B cell (primary cell): ENCODE data around the gene CAPN14. TPM values are rescaled to one million over a fixed set of nuclear protein-coding genes. Genes with fewer than 3 reads are reported as not detected.

Experiments
- ATAC-seq: fragments of 200-7000 bp; cut with Tn5 transposase; one replicate; pipeline ENCODE4 v1.10.0; 2021; ENCODE audit warnings: low read depth, mild to moderate bottlenecking, moderate number of reproducible peaks, moderate library complexity
- CTCF ChIA-PET: fragments of 350-600 bp; sonication (Branson Sonifier 250); formaldehyde crosslinking; loops from one replicate; lab custom pipeline; 2021; ENCODE audit warnings: antibody characterized with exemption, inconsistent platforms; lab: Charles Lee
- POLR2A ChIA-PET: fragments of 350-600 bp; sonication (Branson Sonifier 250); formaldehyde crosslinking; loops from one replicate; lab custom pipeline; 2021; ENCODE audit warnings: antibody characterized with exemption; lab: Charles Lee
- DNase-seq: peaks from one replicate; pipeline ENCODE4 v3.0.0; 2013
- H2AFZ ChIP-seq: 2 replicates; pipeline ENCODE4 v1.6.1; 2012; ENCODE audit warnings: mild to moderate bottlenecking, low read depth, low read length; ENCODE audit not compliant: insufficient read depth, poor library complexity, severe bottlenecking
- H3K27ac ChIP-seq, 2 donors: 1 replicate in 1 of 2; 2 replicates in 1 of 2; pipeline ENCODE4 v1.5.1; 2012 to 2013; ENCODE audit warnings: low read length in 2 of 2, mild to moderate bottlenecking in 2 of 2, moderate library complexity in 1 of 2
- H3K27me3 ChIP-seq, 4 experiments: fragments of 200-600 bp in 1 of 4; sonication (generic) in 1 of 4; replicated peaks in 1 of 4; 1 replicate in 2 of 4; 2 replicates in 2 of 4; pipeline versions ENCODE4 v1.6.1 to v1.7.0; 2013 to 2016; ENCODE audit warnings: low read length in 3 of 4, mild to moderate bottlenecking in 2 of 4, mixed read lengths in 1 of 4, moderate library complexity in 1 of 4; ENCODE audit not compliant: insufficient read depth in 4 of 4, control insufficient read depth in 3 of 4; ENCODE audit errors: control extremely low read depth in 1 of 4
- H3K36me3 ChIP-seq, 2 experiments: replicated peaks in 1 of 2; 1 replicate in 1 of 2; 2 replicates in 1 of 2; pipeline versions ENCODE4 v1.6.1 to v1.7.1; 2013; ENCODE audit warnings: low read length in 1 of 2; ENCODE audit not compliant: insufficient read depth in 2 of 2, control insufficient read depth in 1 of 2; ENCODE audit errors: control extremely low read depth in 1 of 2, extremely low read depth in 1 of 2
- H3K4me1 ChIP-seq, 2 donors: fragments of 200-600 bp in 1 of 2; sonication (generic) in 1 of 2; 1 replicate in 1 of 2; 2 replicates in 1 of 2; pipeline versions ENCODE4 v1.5.1 to v1.6.1; 2013 to 2017; ENCODE audit warnings: low read length in 2 of 2; ENCODE audit not compliant: control insufficient read depth in 2 of 2, insufficient read depth in 2 of 2
- H3K4me2 ChIP-seq: replicated peaks from 2 replicates; pipeline ENCODE3; 2012; ENCODE audit warnings: mild to moderate bottlenecking, low read depth, low read length; ENCODE audit not compliant: poor library complexity, severe bottlenecking
- H3K4me3 ChIP-seq, 5 experiments: fragments of 200-600 bp in 1 of 5; sonication (generic) in 1 of 5; 1 replicate in 3 of 5; 2 replicates in 2 of 5; pipeline versions ENCODE4 v1.5.1 to v1.7.0; 2011 to 2016; ENCODE audit warnings: low read length in 4 of 5, mild to moderate bottlenecking in 4 of 5, low read depth in 2 of 5, control low read depth in 1 of 5, moderate library complexity in 1 of 5; ENCODE audit not compliant: insufficient read depth in 1 of 5; ENCODE audit errors: control extremely low read depth in 1 of 5, extremely low read depth in 1 of 5
- H3K79me2 ChIP-seq: fragments of 200-600 bp; sonication (generic); one replicate; pipeline ENCODE4 v1.6.0; 2016; ENCODE audit warnings: low read length; ENCODE audit not compliant: control insufficient read depth, insufficient read depth
- H3K9ac ChIP-seq: fragments of 200-600 bp; sonication (generic); 2 replicates; pipeline ENCODE4 v1.6.1; 2017; ENCODE audit warnings: mild to moderate bottlenecking, low read length, moderate library complexity
- H3K9me3 ChIP-seq, 3 donors: one replicate each; pipeline versions ENCODE4 v1.6.1 to v1.7.1; 2013; ENCODE audit warnings: low read length in 2 of 3; ENCODE audit not compliant: control insufficient read depth in 2 of 3, insufficient read depth in 1 of 3; ENCODE audit errors: control extremely low read depth in 1 of 3
- H4K20me1 ChIP-seq: 2 replicates; pipeline ENCODE4 v1.6.0; 2012; ENCODE audit warnings: mild to moderate bottlenecking, low read length; ENCODE audit not compliant: insufficient read depth, control insufficient read depth, poor library complexity, severe bottlenecking
- H3K27ac Mint-ChIP-seq: one replicate; pipeline ENCODE4 v1.8.0; 2021; ENCODE audit warnings: mixed read lengths
- H3K27me3 Mint-ChIP-seq: one replicate; pipeline ENCODE4 v1.8.0; 2021; ENCODE audit warnings: mixed read lengths
- H3K4me1 Mint-ChIP-seq: one replicate; pipeline ENCODE4 v1.8.0; 2021; ENCODE audit warnings: mixed read lengths
- H3K4me3 Mint-ChIP-seq: one replicate; pipeline ENCODE4 v1.8.0; 2021; ENCODE audit warnings: mixed read lengths
- H3K9me3 Mint-ChIP-seq: one replicate; pipeline ENCODE4 v1.8.0; 2022; ENCODE audit warnings: mixed read lengths; ENCODE audit not compliant: insufficient read depth
- EZH2 ChIP-seq: IDR thresholded peaks from 2 replicates; pipeline ENCODE4 v1.6.1; 2012; ENCODE audit warnings: borderline replicate concordance, low read depth, mild to moderate bottlenecking, moderate library complexity, low read length; ENCODE audit not compliant: insufficient read depth, poor library complexity, severe bottlenecking
- WGBS: methylation state at CpG from one replicate; pipeline ENCODE4 v1.1.5; 2013; ENCODE audit warnings: missing lambda C conversion rate; ENCODE audit not compliant: insufficient coverage; 5-methylcytosine and 5-hydroxymethylcytosine counted together
- intact Hi-C: fragments of 100-400 bp; cut with micrococcal nuclease; formaldehyde crosslinking; loops from one replicate; pipeline ENCODE4 v1.10.0; 2022
- polyA plus RNA-seq: library from polyadenylated mRNA; depleted of rRNA; stranded (reverse); fragments of >200 nt; gene quantifications from 2 replicates; pipeline ENCODE4 v1.2.3, GENCODE V29; 2012
- total RNA-seq, 2 donors: library from RNA; stranded (reverse); fragments of 120-200 nt in 1 of 2; gene quantifications; 1 replicate in 1 of 2; 2 replicates in 1 of 2; pipeline versions ENCODE4 v1.2.3 to v1.2.4, GENCODE V29; 2013 to 2022
- TF ChIP-seq, protein P1 (sequence below): fragments of 200-600 bp; IDR thresholded peaks from one replicate; pipeline ENCODE4 v1.8.0; 2022; ENCODE audit warnings: antibody characterized with exemption, mild to moderate bottlenecking

CAPN14 gene
- total and polyA plus RNA-seq, 2 donors (not counting 1 experiment from before 2014, with no cell fraction given): 2.5 to 7.8 TPM

GRCh38 chr2:31200972-31201371 is 16.3 kb downstream of the CAPN14 start:
- ChIA-PET CTCF (interaction anchor here (0.9 to 1.2 kb wide), 2 partner anchors 8 to 70 kb away, joined by 3 to 4 read pairs; no protein-coding TSS in a partner anchor), POLR2A (no interaction called here)
- Histone ChIP-seq H3K4me1 (no peaks in the 10 kb centered on the region), H3K4me2 (no peak overlapping the region), H3K9ac (no peak overlapping the region), H3K9me3 (no peaks in the 10 kb centered on the region), H3K36me3 (peaks cover 1 to 3% of the 10 kb centered on the region in 2 experiments), H3K79me2 (no peaks in the 10 kb centered on the region), H3K27me3 (no peaks in the 10 kb centered on the region), H2AFZ (no peak overlapping the region), H4K20me1 (no peaks in the 10 kb centered on the region), H3K4me3 (no peak overlapping the region), H3K27ac (no peak overlapping the region)
- WGBS: 92% methylated on average over 4 of the region's 9 CpGs
- Mint-ChIP-seq H3K27me3 (no peaks in the 10 kb centered on the region), H3K9me3 (no peaks in the 10 kb centered on the region), H3K4me3 (no peak overlapping the region), H3K27ac (no peak overlapping the region), H3K4me1 (peaks cover 3% of the 10 kb centered on the region)
- TF ChIP-seq, protein P1, sequence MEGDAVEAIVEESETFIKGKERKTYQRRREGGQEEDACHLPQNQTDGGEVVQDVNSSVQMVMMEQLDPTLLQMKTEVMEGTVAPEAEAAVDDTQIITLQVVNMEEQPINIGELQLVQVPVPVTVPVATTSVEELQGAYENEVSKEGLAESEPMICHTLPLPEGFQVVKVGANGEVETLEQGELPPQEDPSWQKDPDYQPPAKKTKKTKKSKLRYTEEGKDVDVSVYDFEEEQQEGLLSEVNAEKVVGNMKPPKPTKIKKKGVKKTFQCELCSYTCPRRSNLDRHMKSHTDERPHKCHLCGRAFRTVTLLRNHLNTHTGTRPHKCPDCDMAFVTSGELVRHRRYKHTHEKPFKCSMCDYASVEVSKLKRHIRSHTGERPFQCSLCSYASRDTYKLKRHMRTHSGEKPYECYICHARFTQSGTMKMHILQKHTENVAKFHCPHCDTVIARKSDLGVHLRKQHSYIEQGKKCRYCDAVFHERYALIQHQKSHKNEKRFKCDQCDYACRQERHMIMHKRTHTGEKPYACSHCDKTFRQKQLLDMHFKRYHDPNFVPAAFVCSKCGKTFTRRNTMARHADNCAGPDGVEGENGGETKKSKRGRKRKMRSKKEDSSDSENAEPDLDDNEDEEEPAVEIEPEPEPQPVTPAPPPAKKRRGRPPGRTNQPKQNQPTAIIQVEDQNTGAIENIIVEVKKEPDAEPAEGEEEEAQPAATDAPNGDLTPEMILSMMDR: no peak
- intact Hi-C loops: no loop called here
- no peak for ATAC-seq
- DNase-seq: no peak

GRCh38 chr2:31199206-31199605 is 18.1 kb downstream of the CAPN14 start:
- no peak overlapping the region for H3K27ac Mint-ChIP-seq
- no peak overlapping the region for H3K4me3 Mint-ChIP-seq
- Histone ChIP-seq H3K9me3 (no peaks in the 10 kb centered on the region), H3K4me1 (peaks cover 0 to under 1% of the 10 kb centered on the region in 2 donors), H3K9ac (no peak overlapping the region), H3K79me2 (no peaks in the 10 kb centered on the region), H2AFZ (no peak overlapping the region), H4K20me1 (no peaks in the 10 kb centered on the region), H3K36me3 (peaks cover 1 to 3% of the 10 kb centered on the region in 2 experiments), H3K4me2 (no peak overlapping the region), H3K27me3 (no peaks in the 10 kb centered on the region), H3K4me3 (no peak overlapping the region), H3K27ac (no peak overlapping the region)
- intact Hi-C loops: no loop called here
- no peak for ATAC-seq
- peaks cover 6% of the 10 kb centered on the region for H3K4me1 Mint-ChIP-seq
- ChIA-PET CTCF (interaction anchor here (0.5 to 1.2 kb wide), 3 partner anchors 30 to 486 kb away, joined by 3 to 4 read pairs (median 3); partner anchors contain the start of gene GALNT14), POLR2A (no interaction called here)
- TF ChIP-seq, protein P1: no peak
- no peak for TF ChIP-seq EZH2
- WGBS: no CpG with 5 or more reads among the region's 4 CpGs
- no peaks in the 10 kb centered on the region for H3K27me3 Mint-ChIP-seq
- H3K9me3 Mint-ChIP-seq: no peaks in the 10 kb centered on the region
- no peak for DNase-seq
